NCI-H82 (cell line): ENCODE data around the gene IL32.
A peak's percentile ranks its signal among the peaks of the same experiment; 100 is the strongest.

Experiments
- DNase-seq: peaks from one replicate; lab custom pipeline; 2025; lab: John Stamatoyannopoulos, UW

The IL32 gene

GRCh38 chr16:3065069-3065741, at the start of gene IL32:
TSS of gene IL32 (plus strand) at chr16:3065640. CDS start at chr16:3065812, 172 bp downstream.
- no peak for DNase-seq

GRCh38 chr16:3015865-3016521, 49.4 kb upstream of the IL32 start:
- no peak for DNase-seq

GRCh38 chr16:3017344-3017743, 48.1 kb upstream of the IL32 start:
- DNase-seq = no peak

GRCh38 chr16:3017794-3018506, 47.5 kb upstream of the IL32 start, which contains the start of gene CLDN6:
TSS of gene CLDN6 (minus strand) at chr16:3018183. CDS start at chr16:3016021, 2,162 bp downstream.
- peak; percentile 83 for DNase-seq

- DNase-seq = no peak
Observed at GRCh38 chr16:3019594-3020246, 45.7 kb upstream of the IL32 start.

GRCh38 chr16:3020247-3020603, 45.2 kb upstream of the IL32 start, which contains the start of gene TNFRSF12A:
TSS of gene TNFRSF12A (plus strand) at chr16:3020368. CDS start at chr16:3020398, 30 bp downstream.
- peak; percentile 89 for DNase-seq

GRCh38 chr16:3020604-3021448, 44.6 kb upstream of the IL32 start:
- peak; percentile 51 for DNase-seq

- DNase-seq = peak; percentile 91
Observed at GRCh38 chr16:3021449-3022207, 43.8 kb upstream of the IL32 start.

- peak; percentile 26 for DNase-seq
Observed at GRCh38 chr16:3022208-3022683, 43.2 kb upstream of the IL32 start.

GRCh38 chr16:3022684-3023414, 42.6 kb upstream of the IL32 start:
- no peak for DNase-seq

GRCh38 chr16:3023415-3023668, 42.1 kb upstream of the IL32 start:
- peak; percentile 59 for DNase-seq

GRCh38 chr16:3023669-3024478, 41.6 kb upstream of the IL32 start, which contains the start of the genes HCFC1R1 and THOC6:
TSS of gene HCFC1R1 (minus strand) at chr16:3023942. CDS start at chr16:3023941, 1 bp downstream.
TSS of gene THOC6 (plus strand) at chr16:3024035. CDS start at chr16:3024327, 292 bp downstream.
- peak; percentile 99 for DNase-seq

- DNase-seq = no peak
Observed at GRCh38 chr16:3025032-3026002, 40.1 kb upstream of the IL32 start.

GRCh38 chr16:3026003-3026378, 39.4 kb upstream of the IL32 start:
- no peak for DNase-seq

- DNase-seq = no peak
Observed at GRCh38 chr16:3026609-3027488, 38.6 kb upstream of the IL32 start.

- no peak for DNase-seq
Observed at GRCh38 chr16:3027489-3027795, 38.0 kb upstream of the IL32 start.
